ENCODE results near the gene SPNS2.
"Not testable (repeated sequence)": the region's sequence is repeated elsewhere in the genome, so short reads cannot be mapped to it uniquely, and the experiment has no call there.

The SPNS2 gene

DNA sequence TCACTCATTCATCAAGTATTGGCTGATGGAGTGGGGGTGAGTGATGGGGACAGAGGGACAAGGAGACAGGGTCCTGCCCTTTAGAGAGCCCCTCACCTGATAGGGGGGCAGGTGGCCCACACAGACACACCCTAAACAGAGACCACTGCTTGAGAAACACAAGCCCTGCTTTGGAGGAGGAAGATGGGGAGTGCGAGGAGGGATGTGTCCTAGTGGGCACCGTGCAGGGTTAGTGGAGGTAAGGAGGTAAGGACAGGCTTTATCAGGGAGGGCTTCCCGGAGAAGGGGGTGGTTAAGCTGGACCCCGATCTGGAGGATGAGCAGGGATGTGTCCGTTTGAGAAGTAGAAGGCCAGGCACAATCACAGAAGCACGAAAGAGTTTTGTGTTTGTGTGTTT, 77.5 kb downstream of the SPNS2 start:
- DNase-seq = no peak

DNA sequence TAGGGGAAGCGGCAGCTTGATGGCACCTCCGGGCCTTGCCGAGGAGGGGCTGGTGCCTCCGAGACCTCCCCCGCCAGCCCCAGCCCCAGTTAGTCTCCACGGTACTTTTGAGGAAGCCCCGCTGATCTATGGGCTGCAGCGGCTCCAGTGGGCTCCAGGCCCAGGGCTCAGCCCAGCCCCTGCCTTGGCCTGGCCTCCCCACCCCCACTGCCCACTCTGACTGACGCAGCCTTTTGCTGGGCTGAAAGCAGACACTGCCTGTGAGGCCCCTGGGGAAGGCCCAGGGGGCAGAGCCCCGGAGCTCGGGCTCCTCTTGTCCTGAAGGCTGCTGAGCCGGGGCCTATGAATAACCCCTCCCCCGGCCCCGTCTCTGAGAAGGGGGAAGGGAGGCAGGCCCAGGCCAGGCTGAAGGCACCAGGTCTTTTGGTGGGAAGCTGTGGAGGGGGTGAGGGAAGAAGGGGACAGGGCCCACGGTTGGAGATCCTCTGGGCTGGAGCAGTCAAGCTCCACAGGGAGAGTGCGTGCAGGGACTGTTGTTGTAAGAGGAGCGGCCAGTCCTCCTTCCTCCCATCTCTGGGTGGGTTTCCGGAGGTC, 78.1 kb downstream of the SPNS2 start:
- no peak for DNase-seq

DNA sequence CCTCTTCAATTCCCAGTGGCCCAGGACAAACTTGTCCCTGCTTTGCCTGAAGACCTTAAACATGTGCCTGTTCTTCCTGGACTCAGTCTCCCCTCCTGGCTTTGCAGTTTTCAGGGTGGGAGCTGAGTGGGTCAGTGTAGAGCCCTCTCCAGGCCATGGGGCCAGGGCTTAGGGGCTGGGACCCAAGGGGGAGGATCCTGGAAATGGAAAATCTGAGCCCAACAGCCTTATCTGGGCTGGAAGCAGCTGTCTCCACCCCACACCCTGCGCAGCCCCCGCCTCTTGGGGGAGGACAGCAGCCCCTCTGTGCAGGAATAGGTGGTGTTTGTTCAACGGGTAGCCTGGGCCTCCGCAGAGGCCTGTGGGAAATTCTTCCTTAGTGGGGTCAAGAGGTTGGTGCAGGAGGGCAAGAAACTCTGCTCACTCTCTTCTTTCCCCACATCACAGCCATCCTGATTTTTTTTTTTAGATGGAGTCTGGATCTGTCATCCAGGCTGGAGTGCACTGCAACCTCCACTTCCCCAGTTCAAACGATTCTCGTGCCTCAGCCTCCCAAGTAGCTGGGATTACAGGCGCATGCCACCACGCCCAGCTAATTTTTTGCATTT, 78.8 kb downstream of the SPNS2 start:
- DNase-seq = no peak

DNA sequence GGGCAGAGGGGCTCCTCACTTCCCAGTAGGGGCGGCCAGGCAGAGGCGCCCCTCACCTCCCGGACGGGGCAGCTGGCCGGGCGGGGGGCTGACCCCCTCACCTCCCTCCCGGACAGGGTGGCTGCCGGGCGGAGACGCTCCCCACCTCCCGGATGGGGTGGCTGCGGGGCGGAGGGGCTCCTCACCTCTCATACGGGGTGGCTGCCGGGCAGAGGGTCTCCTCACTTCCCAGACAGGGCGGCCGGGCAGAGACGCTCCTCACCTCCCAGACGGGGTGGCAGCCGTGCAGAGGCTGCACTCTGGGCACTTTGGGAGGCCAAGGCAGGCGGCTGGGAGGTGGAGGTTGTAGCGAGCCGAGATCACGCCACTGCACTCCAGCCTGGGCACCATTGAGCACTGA, 79.7 kb downstream of the SPNS2 start:
- DNase-seq = not testable (repeated sequence)

DNA sequence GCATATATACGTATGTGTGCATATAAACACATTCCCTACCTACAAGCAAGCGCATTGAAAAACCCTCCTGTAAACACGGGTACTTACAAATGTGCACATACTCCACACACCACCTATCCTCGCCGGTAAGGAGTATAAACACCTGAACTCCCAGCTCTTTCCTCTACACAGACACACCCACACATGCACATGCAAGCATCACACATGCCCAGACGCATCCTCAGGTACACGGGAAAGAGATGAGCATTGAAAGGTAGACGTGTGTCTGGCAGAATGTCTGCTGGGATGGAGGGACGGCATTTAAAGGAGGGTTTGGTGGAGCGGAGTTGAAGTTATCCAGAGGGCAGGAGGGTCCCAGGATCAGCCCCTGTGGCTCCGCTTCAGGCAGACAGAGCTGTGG, 81.0 kb downstream of the SPNS2 start:
- no peak for DNase-seq

DNA sequence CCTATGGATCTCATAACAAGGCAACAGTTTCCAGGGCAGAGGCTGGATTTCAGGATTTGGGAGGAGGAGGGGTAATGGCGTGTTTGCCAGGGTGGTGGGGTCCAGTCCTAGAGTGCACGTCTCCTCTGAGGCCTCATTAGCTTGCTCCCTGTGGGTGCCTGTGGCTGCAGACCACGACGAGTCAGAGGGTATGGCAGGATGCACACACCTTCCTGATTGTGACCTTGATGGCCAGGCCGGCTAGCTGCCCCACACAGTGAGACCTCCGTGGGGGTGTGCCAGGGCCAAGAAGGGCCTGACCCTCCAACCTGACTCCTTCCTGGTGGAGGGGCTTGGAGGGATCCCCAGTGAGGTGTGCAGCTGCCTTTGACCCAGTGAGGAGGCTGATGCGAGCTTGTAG, 81.6 kb downstream of the SPNS2 start:
- no peak for DNase-seq

DNA sequence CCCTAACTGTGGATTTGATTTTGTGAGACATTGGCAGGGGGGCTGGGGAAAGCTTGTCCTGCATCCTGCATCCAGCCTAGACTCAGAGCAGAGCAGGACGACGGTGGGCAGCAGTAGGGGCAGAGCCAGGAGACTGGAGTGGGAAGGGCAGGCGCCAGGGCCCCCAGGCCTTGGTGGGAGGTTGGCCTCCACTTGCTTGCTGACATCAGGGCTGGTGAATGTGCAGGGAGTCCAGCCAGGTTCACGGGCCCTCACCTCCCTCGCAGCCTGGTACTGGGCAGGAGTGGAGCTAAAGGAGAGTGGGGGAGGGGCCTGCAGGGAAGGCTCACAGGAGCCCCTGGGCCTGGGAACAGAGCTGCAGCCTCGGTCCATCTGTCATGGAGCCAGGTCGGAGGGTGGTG, 83.4 kb downstream of the SPNS2 start:
- DNase-seq = no peak

DNA sequence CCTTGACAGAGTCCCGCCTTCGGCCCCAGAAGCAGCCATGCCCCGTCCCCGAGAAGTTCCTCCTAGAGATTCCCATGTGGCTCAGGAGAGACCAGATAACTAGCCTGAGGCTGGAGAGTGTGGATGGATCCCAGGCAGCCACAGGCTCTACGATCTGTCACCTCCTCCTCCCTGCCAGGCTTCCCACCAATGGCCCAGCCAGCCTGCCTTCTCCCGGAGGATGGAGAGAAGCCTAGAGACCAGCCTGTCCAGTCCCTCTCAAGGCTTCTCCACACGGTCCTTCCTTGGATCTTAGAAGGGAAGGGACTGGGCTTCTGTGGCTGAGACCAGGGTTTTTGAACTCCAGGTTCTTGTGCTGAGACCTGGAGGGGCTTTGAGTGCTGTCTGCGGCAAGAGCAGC, 84.0 kb downstream of the SPNS2 start:
- no peak for DNase-seq

DNA sequence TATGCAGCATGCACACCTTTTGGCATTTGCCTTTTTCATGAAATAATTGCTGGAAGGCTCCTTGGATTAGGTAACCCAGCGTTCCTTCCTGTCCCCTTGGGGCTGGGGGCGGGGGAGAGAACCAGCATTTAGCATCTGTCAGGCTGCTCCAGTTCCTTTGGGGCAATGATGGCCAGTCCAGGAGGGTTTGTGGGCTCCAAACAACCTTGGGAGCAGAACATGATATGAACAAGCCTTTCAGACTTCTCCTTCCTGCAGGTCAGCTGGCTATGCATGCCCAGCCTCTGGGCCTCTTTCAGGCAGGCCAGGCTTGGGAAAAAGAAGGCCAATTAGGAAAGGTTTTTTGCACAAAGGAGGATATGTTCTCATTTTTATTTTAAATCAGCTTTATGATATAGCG, 84.5 kb downstream of the SPNS2 start:
- no peak for DNase-seq

DNA sequence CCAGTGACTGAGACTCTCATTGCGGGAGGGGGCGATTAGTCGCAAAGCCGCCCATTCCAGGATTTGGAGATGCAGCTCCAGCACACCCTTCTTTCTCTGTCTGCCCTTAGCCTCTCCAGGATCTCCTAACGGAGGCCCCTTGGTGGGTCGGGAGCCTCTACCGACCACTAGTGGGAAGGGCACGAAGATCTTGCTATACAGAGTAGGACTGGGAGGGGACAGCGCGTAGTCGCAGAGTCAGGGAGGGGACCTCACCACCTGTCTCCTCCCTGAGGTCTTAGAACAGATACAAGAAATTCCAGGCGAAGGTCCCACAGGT, 85.1 kb downstream of the SPNS2 start:
- DNase-seq = peak in 1 of 2 donors; percentile 41

DNA sequence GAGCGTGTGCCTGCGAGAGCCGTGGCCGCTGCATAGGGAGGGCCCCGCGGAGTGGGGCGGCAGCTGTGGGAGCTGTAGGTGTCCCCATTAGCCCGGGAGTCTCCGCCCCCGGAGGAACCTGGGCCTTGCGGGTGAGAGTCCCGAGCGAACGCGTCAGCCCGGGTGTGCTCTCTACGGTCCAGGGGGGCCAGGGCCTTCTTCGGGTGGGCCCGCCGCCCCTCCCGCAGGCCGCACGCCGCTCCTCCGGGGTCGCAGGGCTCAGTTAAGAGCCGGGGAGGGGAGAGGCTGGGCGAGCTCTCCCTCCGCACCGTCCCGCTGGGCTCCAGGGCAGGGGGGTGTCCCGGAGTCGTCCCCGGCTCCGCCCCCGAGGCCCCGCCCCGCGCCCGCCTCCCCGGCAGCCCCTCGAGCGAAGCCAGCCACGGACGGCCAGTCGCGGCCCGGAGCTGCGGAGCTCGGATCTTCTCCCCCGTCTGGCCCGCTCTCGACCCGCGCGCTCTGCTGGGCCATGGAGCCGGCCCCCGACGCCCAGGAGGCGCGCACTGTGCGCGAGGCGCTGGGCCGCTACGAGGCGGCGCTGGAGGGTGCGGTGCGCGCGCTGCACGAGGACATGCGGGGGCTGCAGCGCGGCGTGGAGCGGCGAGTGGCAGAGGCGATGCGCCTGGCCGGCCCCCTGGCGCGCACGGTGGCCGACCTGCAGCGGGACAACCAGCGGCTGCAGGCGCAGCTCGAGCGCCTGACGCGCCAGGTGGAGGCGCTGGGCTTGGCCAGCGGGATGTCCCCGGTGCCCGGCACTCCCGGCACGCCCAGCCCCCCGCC, 85.6 kb downstream of the SPNS2 start, which contains the start of gene SMTNL2:
SMTNL2 (plus strand) TSS at position 429 of the 816 bp plus-strand sequence; CDS start at position 506, 77 bp downstream.
- DNase-seq = no peak

DNA sequence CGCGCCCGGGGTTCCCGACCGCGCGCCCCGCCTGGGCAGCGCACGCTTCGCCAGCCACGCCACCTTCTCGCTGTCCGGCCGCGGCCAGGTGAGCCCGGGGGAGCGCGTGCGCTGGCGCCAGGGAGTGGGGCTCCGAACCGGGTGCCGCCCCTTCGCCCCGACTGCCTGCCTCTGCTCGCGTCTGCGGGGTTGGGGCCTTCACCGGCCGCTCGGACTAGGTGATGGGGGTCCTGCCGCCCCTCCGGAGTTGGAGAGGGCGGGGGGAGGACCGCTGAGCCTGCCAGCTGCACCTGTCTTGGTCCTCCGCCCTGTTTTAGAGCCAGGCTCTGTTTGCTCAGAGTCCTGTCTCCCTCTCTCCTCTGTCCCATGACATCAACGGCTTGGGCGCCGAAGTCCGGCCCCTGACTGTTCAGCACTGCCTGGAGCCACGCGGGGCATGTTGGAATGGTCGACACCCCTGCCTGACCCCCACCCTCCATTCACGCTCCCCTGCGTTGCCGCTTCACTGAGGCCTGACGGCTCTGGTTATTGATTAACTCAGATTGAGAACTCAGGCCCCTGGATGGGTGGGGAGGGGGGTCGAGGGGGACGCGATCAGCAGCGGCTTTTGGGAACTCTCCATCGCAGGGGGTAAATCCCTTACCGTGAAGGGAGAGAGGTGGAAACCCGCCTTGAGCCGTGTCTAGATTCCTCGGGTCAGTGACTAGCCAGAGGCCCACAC, 86.4 kb downstream of the SPNS2 start:
- no peak for DNase-seq

DNA sequence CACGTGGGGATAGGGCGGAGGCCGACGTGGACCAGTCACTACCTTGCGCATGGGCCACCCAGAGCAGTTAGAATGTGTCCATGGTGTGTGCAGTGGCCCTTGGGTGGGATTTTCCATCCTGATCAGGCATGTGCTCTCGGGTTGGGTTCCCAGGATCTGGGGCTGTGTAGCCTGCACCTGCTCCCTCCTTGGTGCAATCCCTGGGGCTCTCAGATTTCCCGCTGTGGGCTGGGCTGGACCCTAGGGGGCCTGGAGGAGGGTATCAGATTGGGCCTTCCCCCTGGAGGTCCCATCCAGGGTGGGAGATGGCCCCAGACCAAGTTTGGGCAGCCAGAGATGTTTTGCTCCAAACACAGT, 86.9 kb downstream of the SPNS2 start:
- no peak for DNase-seq

DNA sequence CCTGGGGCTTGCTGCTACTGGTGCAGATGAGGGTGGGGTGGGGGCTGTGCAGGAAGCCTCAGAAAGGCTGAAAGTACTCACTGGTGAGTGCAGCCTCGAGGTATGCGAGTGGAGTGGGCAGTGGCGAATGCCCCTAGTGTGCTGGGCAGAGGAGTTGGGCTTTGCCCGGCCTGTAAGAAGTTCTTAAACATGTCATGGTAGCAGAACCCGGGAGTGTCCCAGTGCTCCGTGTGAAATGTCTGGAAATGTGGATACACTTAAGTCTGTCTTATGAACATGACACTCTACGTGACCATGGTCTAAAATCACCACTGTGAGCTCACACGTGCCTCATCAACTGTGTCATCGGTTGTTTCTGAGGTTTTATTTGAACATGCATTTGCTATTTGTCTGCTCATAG, 87.4 kb downstream of the SPNS2 start:
- no peak for DNase-seq

DNA sequence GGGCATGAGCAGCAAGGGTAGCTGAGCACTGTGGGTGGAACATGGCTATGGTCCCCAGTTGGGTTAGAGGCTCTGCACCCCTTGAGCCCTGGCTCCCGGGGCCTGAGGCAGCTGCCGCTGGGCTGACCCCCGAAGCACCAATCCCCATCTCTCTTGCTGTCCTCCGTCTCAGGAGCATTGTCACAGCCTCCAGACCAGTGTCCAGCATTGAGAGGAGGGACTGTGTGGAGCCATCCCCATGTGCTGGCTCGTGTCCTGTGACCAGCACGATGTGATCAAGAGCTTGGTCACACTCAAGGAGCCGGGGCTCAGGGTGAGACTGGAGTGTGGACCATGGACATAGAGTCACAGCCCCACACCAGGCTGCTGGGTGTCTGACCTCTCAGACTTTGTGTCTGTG, 88.5 kb downstream of the SPNS2 start:
- DNase-seq = no peak

DNA sequence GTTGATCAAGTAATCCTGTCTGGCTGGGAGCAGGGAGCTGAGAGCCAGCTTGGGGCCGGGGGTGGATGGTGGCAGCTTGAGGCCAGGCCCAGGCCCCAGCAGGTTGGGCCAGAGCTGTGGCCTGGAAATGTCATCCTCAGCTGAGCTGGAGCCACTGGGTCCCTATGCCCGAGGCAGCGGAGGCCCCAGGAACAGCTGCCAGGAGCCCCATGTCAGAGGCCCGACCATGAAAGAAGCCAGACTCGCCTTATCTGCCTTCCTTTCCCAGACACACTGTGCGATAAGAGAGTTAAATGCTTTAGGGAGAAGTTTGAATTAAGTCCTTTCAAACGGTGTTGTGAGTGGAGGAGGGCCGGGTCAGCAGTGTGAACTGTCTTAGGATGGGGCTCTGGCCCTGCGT, 89.1 kb downstream of the SPNS2 start:
- no peak for DNase-seq

DNA sequence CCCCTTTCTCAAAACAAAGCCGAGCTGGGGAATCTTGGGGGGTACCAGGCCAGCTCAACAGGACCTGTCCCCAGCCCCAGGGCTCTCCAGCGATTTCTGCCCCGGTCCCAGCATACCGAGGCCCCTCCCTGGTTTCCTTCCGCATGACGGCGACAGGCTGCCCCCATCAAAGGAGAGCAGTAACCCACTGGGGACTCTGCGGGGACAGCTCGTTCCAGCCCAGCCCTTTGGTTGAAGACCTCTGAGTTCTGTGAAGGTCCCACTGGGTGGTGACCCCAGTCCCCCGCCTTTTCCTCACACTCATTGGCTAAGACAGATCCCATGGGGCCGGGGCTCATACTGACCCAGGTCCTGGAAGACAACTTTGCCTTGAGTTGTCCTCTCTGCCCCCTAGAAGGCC, 89.7 kb downstream of the SPNS2 start:
- DNase-seq = no peak

All from bone marrow (tissue), 2 donors.